ENCODE results near the gene SIK3.
"Not testable (repeated sequence)": the region's sequence is repeated elsewhere in the genome, so short reads cannot be mapped to it uniquely, and the experiment has no call there.

Gene SIK3

DNA sequence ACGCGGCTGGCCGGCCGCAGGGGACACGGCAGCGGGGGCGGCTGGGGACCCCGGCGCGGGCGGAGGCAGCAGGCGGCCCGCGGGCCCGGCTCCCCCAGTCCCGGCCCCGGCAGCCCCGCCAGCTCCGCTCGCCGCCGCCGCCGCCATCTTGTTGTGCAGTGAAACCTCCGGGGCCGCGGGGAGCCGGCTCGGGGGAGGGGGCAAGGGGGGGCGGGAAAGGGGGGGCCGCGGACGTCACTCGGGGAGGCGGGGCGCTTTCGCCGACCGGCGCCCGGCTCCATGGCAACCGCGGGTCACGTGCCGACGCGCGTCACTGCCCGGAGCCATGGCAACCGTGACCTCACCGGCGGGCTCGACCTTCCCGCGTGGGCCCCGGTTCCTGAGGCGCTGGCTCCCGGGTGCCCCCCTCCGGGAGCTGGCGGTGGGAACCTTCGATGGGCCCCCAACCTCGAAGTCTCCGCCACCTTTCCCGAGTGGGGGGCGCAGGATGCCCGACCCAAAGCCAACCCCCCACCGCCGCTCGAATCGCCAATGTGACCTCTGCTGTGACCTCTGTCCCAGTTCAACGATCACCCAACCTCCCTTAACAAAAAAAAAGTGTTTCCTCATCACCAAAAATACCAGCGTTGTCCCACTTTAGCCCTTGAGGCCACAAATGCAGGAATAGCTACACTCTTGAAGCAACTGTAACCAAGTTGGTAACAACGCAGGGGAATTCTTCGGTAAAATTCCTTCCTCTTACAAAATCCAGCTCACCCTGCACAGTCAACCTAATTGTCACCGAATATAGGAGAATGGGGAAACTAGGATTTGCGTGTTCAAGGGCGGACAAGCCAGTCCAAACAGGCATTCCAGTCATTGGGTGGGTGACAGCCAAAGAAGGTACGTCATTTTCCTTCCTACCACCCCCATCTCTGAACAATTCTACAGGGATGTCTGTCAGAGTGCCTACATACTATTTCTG, at the start of gene SIK3:
Gene SIK3, minus strand, starts transcription at position 160 of the 964 bp plus-strand sequence. Its CDS starts 13 bp downstream, at position 147.
- DNase-seq, result peak; percentile 95

DNA sequence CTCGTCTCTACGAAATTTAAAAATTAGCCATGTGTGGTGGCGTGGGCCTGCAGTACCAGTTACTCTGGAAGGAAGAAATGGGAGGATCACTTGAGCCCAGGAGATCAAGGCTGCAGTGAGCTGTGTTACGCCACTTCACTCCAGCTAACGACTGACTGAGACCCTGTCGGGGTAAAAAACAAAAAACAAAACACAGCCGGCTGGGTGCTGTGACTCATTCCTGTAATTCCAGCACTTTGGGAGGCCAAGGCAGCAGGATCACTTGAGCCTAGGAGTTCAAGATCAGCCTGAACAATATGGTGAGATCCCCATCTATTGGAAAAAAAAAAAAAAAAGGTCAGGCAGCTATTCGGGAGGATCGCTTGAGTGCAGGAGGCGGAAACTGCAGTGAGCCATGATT, 48.3 kb upstream of the SIK3 start:
- DNase-seq, result no peak

DNA sequence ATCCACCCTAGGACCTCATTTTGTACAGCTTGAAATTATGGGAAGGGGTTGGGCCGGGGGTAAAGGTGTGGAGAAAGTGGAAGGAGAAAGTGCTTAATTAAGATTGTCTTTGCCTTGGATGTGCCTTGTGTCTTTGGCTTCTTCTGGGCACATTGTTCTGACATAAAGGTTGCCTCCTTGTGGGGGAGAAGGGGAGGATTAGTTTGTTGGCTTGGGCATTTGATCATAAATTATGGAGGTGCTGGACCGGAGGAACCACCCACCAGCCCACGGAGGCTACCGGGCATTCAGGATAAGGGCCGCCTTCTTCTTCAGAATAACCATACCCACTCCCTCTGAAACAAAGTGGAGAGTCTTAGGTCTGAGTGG, 47.1 kb upstream of the SIK3 start:
- DNase-seq, result peak; percentile 35

DNA sequence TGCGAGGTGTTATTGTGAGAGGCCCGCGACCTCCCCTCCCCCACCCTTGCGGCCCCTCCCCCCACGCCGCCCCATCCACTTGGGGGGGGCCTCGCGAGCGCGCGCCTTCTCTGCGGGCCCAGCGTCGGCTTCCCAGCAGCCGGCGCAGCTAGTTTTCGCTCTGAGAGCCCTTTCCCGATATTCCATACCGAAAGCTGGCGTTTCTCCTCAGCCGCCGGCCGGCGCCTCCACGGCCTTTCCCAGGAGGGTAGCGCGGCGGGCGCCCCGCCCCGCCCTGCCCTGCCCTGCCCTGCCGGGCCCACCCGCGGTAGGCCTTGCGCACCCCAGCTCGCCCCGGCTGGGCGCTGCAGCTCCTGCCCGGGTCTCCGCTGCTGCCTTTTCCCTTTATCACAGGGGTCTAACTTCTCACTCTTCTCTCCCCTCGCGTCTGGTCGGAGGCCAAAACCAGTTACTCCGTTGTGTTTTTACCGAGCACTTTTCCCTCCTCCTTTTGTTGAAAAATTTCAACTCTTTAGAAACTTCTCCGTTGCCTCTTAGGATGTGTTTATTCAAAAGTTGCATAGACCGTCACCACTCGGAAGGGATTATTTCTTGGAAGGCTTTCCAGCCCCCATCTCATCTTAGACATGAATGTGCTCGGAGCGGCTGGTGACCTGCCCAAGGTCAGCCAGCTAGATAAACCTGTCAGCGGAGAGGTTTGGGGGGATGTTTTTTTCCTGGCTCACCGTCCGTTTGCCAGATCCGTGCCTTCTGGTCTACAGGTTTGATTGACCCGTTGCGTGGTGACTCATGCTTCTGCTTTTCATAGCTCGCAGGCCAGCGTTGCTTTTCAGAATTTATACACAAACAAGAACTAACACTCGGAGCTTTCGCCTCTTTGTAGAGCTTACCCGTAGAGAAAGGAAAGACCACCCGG, 46.5 kb upstream of the SIK3 start:
- DNase-seq, result peak; percentile 17

DNA sequence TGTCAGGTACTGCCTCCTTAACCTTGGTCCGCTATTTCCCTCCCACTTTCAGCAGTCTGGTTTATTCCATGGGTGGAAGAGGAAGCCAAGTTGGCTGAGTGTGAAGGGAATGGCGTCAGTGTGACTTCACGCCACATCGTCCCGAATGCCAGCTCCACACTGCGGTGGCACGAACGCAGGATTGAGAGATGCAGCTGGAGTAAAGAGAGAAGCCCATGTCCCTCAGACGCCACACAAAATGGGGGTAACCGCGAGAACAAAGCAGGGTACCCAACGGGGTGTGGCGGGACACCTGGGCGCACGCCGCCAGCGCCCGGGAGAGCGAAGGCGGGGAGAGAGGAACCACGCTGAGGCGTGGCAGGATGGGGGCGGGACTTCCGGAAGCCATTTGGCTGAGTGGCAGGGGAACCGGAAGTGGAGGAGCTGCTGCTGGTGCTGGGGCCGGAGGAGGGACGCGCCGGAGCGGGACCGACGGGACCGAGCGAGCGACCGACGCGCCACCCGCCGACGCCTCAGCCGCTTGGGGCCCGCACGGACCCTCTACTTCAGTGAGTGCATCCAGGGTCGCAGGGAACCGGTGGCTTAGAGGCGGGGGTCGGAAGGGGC, 45.7 kb upstream of the SIK3 start, which contains the start of gene PAFAH1B2:
Gene PAFAH1B2, plus strand, starts transcription at position 417 of the 606 bp plus-strand sequence. CDS start 8,161 bp downstream, outside the sequence.
- peak; percentile 95 for DNase-seq

DNA sequence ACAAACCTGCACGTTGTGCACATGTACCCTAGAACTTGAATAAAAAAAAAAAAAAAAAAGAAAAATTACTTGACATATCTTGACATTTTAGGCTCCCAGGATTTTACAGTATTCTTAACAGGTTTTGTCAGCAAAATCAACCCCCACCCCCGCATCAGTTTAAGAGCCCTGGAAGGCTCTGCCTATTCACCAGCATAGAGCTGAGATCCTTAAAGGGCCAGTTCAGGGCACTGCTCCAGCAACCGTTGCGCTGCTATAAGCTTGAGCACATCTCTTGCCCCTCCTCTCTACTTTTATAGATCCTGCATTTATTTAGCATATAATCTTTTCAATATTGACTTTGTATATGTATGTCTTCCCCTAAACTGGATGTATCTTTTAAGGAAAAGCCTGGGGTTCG, 45.2 kb upstream of the SIK3 start:
- peak; percentile 19 for DNase-seq

DNA sequence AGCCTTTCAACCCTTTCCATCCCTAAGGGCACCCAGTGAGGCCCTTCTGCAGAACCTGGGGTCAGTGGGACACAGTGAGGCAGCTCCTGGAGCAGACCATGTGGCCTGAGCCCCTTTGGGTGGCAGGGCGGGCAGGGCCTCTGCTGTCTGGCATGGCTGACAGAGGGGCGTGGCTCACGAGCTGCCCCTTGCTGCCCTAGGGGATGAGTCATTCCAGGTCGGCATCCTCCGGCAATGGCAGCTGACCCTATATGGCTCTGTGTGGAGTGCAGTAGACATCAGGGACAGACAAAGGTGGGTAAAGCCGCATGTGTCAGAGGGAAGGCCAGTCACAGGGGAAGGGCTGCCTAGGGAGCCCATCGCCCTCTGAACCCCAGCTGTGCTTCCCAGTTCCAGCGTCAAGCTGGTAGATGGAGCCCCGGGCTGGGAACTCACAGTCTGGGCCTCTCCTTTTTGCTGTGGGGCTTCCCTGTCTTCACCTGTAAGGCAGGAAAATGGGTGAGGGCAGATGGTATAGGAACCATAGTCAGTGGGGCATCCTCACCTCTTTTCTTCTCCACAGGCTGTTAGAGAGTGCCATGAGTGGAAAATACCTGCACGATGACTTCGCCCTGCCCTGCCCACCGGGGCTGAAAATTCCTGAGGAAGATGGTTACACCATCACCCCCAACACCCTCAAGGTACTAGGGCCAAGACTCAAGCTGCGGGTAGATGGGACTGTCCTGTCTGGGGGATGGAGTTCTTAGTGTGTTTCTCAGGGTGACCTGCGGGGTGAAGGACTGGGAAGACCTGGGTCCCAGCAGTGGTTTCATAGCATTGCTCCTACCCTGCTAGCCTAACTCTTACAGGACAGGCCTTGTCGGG, 39.2 kb upstream of the SIK3 start:
- not testable (repeated sequence) for DNase-seq

DNA sequence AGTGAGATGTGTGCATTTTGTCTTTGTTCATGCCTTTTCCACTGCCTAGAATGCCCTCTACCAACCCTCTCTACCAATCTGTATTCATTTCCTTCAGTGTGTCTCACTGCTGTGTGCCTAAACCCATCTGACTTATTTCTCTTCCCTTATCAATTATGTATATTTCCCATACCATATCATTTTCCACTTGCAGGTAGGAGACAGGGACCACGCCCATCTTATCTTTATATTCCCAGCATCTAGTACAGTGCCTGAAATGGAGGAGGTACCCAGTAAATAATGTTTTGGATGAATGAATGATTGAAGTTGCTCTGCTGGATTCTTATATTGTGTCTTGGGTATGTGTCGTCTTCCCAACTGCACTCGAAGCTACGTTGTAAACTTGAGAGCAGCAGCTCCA, 36.8 kb upstream of the SIK3 start:
- DNase-seq, result not testable (repeated sequence)

DNA sequence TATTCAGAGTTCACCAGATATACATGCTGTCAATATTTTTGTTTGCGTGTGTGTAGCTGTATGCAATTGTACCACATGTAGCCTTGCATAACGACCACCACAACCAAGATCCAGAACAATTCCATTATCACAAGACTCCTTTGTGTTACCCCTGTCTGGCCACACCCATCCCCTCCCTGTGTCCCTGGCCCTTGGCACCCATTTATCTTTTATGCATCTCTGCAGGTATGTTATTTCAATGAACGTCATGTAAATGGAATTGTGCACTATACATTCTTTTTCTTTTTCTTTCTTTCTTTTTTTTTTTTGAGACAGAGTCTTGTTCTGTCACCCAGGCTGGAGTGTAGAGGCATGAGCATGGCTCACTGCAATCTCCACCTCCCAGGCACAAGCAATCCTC, 36.2 kb upstream of the SIK3 start:
- DNase-seq, result no peak

DNA sequence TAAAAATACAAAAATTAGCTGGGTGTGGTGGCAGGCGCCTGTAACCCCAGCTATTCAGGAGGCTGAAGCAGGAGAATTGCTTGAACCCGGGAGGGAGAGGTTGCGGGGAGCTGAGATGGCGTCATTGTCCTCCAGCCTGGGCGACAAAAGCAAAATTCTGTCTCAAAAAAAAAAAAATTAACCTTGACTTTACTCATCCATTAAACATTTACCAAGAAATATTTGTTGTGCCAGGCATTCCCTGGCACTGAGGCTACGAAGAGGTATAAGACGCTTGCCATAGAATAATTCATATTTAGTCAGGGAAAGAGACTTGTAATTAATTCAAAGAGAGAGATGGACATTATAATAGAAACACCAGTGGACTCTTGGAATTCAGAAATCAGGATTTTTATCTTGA, 32.7 kb upstream of the SIK3 start:
- no peak for DNase-seq

DNA sequence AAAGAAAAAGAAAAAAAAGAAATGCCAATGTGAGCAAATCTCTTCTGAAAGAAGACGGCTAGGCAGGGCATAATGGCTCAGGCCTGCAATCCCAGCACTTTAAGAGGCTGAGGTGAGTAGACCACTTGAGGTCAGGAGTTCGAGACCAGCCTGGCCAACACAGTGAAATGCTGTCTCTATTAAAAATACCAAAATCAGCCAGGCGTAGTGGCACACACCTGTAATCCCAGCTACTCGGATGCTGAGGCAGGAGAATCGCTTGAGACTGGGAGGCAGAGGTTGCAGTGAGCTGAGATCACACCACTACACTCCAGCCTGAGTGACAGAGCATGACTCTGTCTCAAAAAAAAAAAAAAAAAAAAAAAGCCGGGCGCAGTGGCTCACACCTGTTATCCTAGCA, 32.2 kb upstream of the SIK3 start:
- DNase-seq, result not testable (repeated sequence)

DNA sequence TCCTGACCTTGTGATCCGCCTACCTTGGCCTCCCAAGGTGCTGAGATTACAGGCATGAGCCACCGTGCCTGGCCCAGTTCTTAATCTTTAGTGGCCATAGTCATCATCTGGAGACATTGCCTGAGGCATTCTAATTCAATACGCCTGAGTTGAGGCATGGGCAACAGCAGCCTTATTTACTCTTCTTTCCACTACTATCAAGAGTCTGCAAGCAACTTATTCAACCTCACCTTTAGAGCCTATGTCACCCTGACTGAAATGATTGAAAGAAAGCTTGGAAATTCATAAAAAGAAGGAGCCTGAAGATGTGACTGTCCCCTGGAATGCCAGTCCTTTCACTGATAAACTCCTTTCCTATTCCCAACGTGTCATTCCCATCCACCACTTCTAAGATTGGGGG, 30.1 kb upstream of the SIK3 start:
- no peak for DNase-seq

DNA sequence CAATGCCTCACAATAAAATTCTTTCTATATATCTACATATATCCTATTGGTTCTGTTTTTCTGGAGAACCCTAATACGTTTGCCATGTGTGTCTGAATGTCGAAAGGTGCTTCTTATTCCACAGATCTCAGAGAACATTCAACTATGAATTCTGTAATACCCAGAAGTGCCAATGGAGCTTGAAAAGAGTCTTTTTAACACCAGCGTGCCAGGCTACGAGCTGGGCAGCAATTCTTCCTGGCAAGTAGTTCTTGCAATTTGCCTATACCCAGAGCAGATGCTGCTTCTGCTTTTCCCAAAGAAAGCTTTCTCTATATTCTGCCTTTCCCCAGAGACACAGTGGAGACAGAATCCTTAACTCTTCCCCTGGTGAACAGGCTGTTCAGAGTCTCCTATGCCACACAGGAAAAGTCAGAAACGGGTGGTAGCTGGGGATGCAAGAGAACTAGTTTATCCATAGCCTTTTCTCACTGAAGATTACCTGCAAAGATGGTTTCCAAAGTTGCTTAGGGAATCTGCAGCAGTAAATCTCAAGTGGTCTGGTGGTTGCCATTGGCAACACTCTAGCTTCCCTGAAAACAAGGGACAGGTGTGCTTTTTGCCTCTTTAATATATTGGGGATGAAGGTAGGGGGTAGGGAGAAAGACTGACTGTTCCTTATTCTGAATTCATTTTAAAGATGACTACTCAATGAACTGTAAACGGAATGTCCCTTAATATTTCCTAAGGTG, 29.1 kb upstream of the SIK3 start:
- no peak for DNase-seq

DNA sequence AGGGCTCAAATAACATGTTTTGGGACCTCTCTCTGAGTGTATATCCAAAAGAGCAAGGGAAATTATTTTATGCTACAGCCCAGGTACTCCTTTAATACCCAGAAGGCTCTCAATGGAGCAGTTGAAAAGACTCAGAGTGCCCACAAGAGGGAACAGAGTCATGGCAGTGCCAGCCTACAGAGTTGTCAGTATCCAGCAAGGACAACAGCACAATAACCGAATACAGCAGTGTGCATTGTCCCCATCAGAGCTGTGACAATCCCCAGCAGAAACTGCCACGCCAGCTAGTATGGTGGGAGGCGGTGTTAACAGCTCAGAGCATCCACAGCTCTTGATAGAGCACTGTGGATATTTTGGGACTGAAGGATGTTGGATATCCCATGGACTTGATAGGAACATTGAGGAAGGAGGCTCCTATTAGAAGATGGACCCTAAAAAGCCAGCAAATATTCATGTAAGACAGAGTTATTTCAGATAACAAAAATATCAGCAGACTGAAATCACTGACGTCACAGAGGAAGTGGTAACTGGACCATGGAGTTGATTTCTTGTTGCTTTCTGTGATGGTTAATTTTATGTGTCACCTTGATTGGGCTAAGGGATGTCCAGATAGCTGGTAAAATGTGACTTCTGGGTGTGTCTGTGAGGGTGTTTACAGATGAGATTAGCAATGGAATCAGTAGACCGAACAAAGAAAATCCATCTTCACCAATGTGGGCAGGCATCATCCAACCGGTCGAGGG, 28.2 kb upstream of the SIK3 start:
- no peak for DNase-seq

DNA sequence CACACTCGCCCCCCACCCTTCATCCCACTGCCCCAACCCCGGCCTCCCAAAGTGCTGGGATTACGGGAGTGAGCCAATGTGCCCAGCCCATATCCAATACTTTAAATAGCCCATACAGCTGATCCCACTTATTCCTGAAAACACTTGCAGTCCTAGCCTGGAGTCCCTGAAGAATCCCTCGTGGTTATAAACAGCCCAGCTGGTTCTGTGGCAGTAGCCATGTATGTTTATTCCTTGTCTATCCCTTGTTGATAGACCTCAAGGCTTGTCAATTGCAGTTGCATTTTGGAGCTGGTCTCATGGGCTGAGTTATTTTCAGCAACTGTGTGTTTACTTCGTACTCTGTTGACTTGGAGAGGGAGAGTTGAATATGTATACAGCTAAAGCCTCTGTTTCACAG, 24.3 kb upstream of the SIK3 start:
- no peak for DNase-seq

DNA sequence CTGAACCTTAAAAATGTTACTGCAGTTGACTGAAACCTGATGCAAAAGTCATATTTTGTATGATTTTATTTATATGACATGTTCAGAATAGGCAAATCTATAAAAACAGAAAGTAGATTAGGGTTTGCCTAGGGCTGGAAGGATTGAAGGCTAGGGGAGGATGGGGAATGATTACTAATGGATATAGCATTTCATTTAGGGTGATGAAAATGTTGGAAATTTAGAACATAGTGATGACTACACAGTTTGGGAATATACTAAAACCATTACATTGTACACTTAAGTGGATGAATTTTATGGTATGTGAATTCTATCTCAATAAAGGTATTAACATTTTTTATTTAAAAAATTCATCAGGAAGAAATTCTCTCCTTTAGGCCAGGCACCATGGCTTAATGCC, 22.9 kb upstream of the SIK3 start:
- no peak for DNase-seq

DNA sequence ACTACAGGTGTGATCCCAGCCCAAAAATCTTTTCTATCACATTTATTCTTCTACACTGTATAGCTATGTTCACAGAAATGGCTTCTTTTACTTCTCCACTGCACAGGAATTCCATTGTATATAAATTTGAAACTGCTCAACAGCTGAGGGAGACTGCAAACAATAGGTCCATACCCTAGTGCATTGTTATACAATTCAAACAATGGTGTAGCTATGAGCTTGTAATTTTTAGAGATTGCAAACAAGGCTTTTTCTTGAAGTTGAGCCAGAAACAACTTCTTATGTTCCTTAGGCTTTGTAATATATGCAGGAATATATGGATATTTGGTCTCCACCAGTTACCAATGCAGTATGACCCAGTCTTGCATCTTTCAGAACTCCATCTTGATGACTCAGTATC, 19.5 kb upstream of the SIK3 start:
- no peak for DNase-seq

DNA sequence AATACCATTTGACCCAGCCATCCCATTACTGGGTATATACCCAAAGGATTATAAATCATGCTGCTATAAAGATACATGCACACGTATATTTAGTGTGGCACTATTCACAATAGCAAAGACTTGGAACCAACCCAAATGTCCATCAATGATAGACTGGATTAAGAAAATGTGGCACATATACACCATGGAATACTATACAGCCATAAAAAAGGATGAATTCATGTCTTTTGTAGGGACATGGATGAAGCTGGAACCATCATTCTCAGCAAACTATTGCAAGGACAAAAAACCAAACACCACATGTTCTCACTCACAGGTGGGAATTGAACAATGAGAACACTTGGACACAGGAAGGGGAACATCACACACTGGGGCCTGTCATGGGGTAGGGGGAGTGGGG, 14.7 kb upstream of the SIK3 start:
- not testable (repeated sequence) for DNase-seq

DNA sequence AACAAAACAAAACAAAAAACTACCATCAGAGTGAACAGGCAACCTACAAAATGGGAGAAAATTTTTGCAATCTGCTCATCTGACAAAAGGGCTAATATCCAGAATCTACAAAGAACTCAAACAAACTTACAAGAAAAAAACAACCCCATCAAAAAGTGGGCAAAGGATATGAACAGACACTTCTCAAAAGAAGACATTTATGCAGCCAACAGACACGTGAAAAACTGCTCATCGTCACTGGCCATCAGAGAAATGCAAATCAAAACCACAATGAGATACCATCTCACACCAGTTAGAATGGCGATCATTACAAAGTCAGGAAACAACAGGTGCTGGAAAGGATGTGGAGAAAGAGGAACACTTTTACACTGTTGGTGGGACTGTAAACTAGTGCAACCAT, 14.3 kb upstream of the SIK3 start:
- DNase-seq, result not testable (repeated sequence)

DNA sequence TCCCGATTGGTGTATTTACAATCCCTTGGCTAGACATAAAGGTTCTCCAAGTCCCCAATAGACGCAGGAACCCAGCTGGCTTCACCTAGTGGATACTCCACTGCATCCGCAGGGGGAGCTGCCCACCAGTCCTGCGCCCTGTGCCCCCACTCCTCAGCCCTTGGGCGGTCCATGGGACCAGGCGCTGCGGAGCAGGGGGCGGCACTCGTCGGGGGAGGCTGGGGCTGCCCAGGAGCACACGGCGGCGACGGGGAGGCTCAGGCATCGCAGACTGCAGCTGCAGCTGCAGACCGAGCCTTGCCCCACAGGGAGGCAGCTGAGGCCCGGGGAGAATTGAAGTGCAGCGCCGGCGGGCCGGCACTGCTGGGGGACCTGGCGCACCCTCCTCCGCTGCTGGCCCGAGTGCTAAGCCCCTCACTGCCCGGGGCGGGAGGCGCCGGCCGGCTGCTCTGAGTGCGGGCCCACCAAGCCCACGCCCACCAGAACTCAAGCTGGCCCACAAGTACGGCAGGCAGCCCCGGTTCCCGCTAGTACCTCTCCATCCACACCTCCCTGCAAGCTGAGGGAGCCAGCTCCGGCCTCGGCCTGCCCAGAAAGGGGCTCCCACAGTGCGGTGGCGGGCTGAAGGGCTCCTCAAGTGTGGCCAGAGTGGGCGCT, 12.2 kb upstream of the SIK3 start:
- DNase-seq, result no peak

Data from CD4-positive, alpha-beta T cell treated with Interleukin-10 for 1 hour (primary cell).